A549 (cell line): ENCODE measurements around the gene POLR1B. TPM values are rescaled to one million over a fixed set of nuclear protein-coding genes. Genes with fewer than 3 reads are reported as not detected.

Experiments used
- ATAC-seq, 2 experiments: fragments of 200-7000 bp in 1 of 2; fragments of >200 bp in 1 of 2; cut with Nextera tagmentation in 1 of 2; cut with Tn5 transposase in 1 of 2; 3 replicates each; pipeline versions ENCODE4 v1.8.0 to v1.9.1; 2018 to 2020; ENCODE audit warnings: mild to moderate bottlenecking in 1 of 2, moderate library complexity in 1 of 2
- CTCF ChIA-PET: fragments of 300-600 bp; sonication (Branson Sonifier 250); formaldehyde crosslinking; extraction: SDS; loops from one replicate; lab custom pipeline; 2021; ENCODE audit warnings: antibody characterized with exemption, inconsistent platforms; lab: Yijun Ruan, JAX
- POLR2A ChIA-PET: fragments of 350-600 bp; formaldehyde crosslinking; extraction: SDS; loops from one replicate; lab custom pipeline; 2021; ENCODE audit warnings: antibody characterized with exemption, inconsistent platforms; lab: Yijun Ruan, JAX
- DNase-seq, 2 experiments: peaks; one replicate each; pipeline versions ENCODE4 v3.0.0 to v3.0.0-alpha.2; 2011 to 2016; ENCODE audit warnings: low read depth in 1 of 2, low spot score in 1 of 2
- FAIRE-seq: peaks from 2 replicates; lab custom pipeline; 2011; peaks lifted over from hg19 to GRCh38; lab: Jason Lieb, UNC
- H3K27ac ChIP-seq, 2 experiments: fragments of >200 bp; sonication (Bioruptor Twin); formaldehyde crosslinking; 3 replicates each; pipeline ENCODE4 v1.5.1; 2016 to 2017
- H3K4me1 ChIP-seq: fragments of >200 bp; sonication (Bioruptor Twin); formaldehyde crosslinking; 3 replicates; pipeline ENCODE4 v1.6.1; 2016
- H3K4me2 ChIP-seq: fragments of >200 bp; sonication (Bioruptor Twin); formaldehyde crosslinking; 3 replicates; pipeline ENCODE4 v1.6.1; 2016
- H3K4me3 ChIP-seq: fragments of >200 bp; sonication (Bioruptor Twin); formaldehyde crosslinking; 3 replicates; pipeline ENCODE4 v1.5.1; 2016
- H3K9me3 ChIP-seq: fragments of >200 bp; sonication (Bioruptor Twin); formaldehyde crosslinking; 3 replicates; pipeline ENCODE4 v1.6.1; 2016
- CEBPB ChIP-seq, 2 experiments: fragments of >200 bp in 1 of 2; sonication (Bioruptor Twin) in 1 of 2; formaldehyde crosslinking in 1 of 2; IDR thresholded peaks; 2 replicates each; pipeline ENCODE4 v1.6.1; 2012 to 2016
- CHD2 ChIP-seq: fragments of 150-350 bp; IDR thresholded peaks from 2 replicates; pipeline ENCODE4 v1.6.1; 2014; ENCODE audit warnings: low read length; ENCODE audit not compliant: partially characterized antibody
- CHD4 ChIP-seq: fragments of 200-600 bp; sonication (generic); IDR thresholded peaks from 2 replicates; pipeline ENCODE4 v1.6.1; 2016; ENCODE audit warnings: antibody characterized with exemption, mild to moderate bottlenecking, borderline replicate concordance
- EP300 ChIP-seq, 2 experiments: fragments of >200 bp; sonication (Bioruptor Twin); formaldehyde crosslinking; IDR thresholded peaks; 2 replicates in 1 of 2; 3 replicates in 1 of 2; pipeline ENCODE4 v1.6.1; 2016 to 2017
- ESRRA ChIP-seq: fragments of 150-350 bp; IDR thresholded peaks from 2 replicates; pipeline ENCODE4 v1.6.1; 2014; ENCODE audit warnings: mild to moderate bottlenecking, low read length, borderline replicate concordance
- GATA3 ChIP-seq: IDR thresholded peaks from 2 replicates; pipeline ENCODE4 v1.6.1; 2012; ENCODE audit warnings: borderline replicate concordance
- HEYL ChIP-seq: fragments of 250-450 bp; sonication (Bioruptor Pico); IDR thresholded peaks from 2 replicates; pipeline ENCODE4 v1.8.0; 2021; ENCODE audit warnings: mild to moderate bottlenecking, moderate library complexity
- JUN ChIP-seq, 2 experiments: fragments of >200 bp; sonication (Bioruptor Twin); formaldehyde crosslinking; IDR thresholded peaks; 2 replicates in 1 of 2; 3 replicates in 1 of 2; pipeline ENCODE4 v1.6.1; 2016 to 2017
- JUNB ChIP-seq: fragments of >200 bp; sonication (Bioruptor Twin); formaldehyde crosslinking; IDR thresholded peaks from 2 replicates; pipeline ENCODE4 v1.6.1; 2016
- KDM1A ChIP-seq: fragments of 200-600 bp; sonication (generic); IDR thresholded peaks from 2 replicates; pipeline ENCODE4 v1.6.1; 2016; ENCODE audit warnings: low read depth, mild to moderate bottlenecking
- NR3C1 ChIP-seq: fragments of >200 bp; sonication (Bioruptor Twin); formaldehyde crosslinking; IDR thresholded peaks from 3 replicates; pipeline ENCODE4 v1.6.1; 2017
- RARB ChIP-seq: fragments of 250-450 bp; sonication (Bioruptor Pico); IDR thresholded peaks from 2 replicates; pipeline ENCODE4 v1.8.0; 2021; ENCODE audit warnings: mild to moderate bottlenecking, moderate library complexity
- RFX5 ChIP-seq: fragments of 450-650 bp; IDR thresholded peaks from 2 replicates; pipeline ENCODE4 v1.7.1; 2014; ENCODE audit warnings: antibody characterized with exemption, mild to moderate bottlenecking, moderate library complexity
- SREBF2 ChIP-seq: fragments of 450-650 bp; IDR thresholded peaks from 2 replicates; pipeline ENCODE4 v1.6.1; 2014; ENCODE audit warnings: mild to moderate bottlenecking, moderate library complexity
- TFCP2L1 ChIP-seq: fragments of 250-450 bp; sonication (Bioruptor Pico); IDR thresholded peaks from 2 replicates; pipeline ENCODE4 v1.5.0; 2021; ENCODE audit warnings: mild to moderate bottlenecking
- ZFP36 ChIP-seq: fragments of 450-650 bp; IDR thresholded peaks from 2 replicates; pipeline ENCODE4 v1.6.1; 2014; ENCODE audit warnings: borderline replicate concordance; ENCODE audit not compliant: partially characterized antibody
- ZNF302 ChIP-seq: fragments of 250-450 bp; sonication (Bioruptor Pico); IDR thresholded peaks from 2 replicates; pipeline ENCODE4 v1.9.0; 2021; ENCODE audit warnings: inconsistent platforms, mild to moderate bottlenecking, moderate library complexity
- WGBS: methylation state at CpG from one replicate; pipeline ENCODE4 v1.1.6; 2017; ENCODE audit errors: missing lambda C conversion rate; 5-methylcytosine and 5-hydroxymethylcytosine counted together
- polyA plus RNA-seq, 4 experiments: library from polyadenylated mRNA; depleted of rRNA in 3 of 4; stranded (reverse); fragments of >200 nt; fragmentation: RNase III in 1 of 4; extraction: RNeasy Plus Mini Kit Qiagen cat#74134 plus additional on column Dnase treatment in 1 of 4; gene quantifications; 2 replicates in 3 of 4; 3 replicates in 1 of 4; pipeline ENCODE4 v1.2.3, GENCODE V29; 2011 to 2017
- TF ChIP-seq, protein P1 (sequence below): fragments of >200 bp; sonication (Bioruptor Twin); formaldehyde crosslinking; IDR thresholded peaks from 3 replicates; pipeline ENCODE4 v1.6.1; 2016
- TF ChIP-seq, protein P2 (sequence below): fragments of 200-600 bp; sonication (generic); IDR thresholded peaks from 2 replicates; pipeline ENCODE4 v1.6.1; 2016; ENCODE audit warnings: antibody characterized with exemption, mild to moderate bottlenecking, moderate library complexity
- TF ChIP-seq, protein P3 (sequence below): fragments of 150-350 bp; IDR thresholded peaks from 2 replicates; pipeline ENCODE4 v1.6.1; 2014; ENCODE audit warnings: low read depth, mild to moderate bottlenecking, low read length

Gene POLR1B
- polyA plus RNA-seq, 2 of the 4 experiments (the other 2 are of a cell fraction), result 18.9 to 41.2 TPM

DNA sequence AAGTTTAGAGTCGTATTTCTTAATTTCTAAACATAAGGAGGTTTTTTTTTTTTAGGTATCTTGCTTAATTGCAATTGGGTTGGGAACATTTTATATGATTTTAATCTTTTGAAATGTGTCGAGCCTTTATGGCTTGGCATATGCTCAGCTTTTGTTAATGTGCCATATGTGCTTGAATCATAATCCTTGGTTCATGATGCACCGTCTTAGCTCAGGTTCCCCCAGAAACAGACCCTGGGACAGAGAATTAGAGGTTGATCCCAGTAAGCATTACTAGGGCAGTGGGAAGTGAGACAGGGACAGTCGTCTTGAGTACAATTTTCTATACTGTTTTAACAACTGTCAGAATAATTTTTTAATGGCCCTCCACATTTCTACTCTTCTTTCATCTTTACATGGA is 51.5 kb downstream of the POLR1B start:
- POLR2A ChIA-PET, result interaction anchor here (1.2 kb wide), 1 partner anchor 9 kb away, joined by 3 read pairs; the partner anchor contains the start of gene CHCHD5
- Histone ChIP-seq H3K4me2 (no peak overlapping the region), H3K9me3 (no peaks in the 10 kb centered on the region), H3K4me1 (no peaks in the 10 kb centered on the region), H3K27ac (no peak overlapping the region), H3K4me3 (no peak overlapping the region)
- TF ChIP-seq HEYL (CRISPR knock-in tag) (no peak), EP300 (IDR thresholded peaks at IDR 0.05) (no peak), CEBPB (IDR thresholded peaks at IDR 0.05) (no peak), JUN (IDR thresholded peaks at IDR 0.05) (no peak), RFX5 (no peak), ZFP36 (no peak), ESRRA (no peak), CHD4 (no peak), NR3C1 (no peak), GATA3 (no peak), ZNF302 (CRISPR knock-in tag) (no peak), JUNB (no peak)
- TF ChIP-seq, protein P1, sequence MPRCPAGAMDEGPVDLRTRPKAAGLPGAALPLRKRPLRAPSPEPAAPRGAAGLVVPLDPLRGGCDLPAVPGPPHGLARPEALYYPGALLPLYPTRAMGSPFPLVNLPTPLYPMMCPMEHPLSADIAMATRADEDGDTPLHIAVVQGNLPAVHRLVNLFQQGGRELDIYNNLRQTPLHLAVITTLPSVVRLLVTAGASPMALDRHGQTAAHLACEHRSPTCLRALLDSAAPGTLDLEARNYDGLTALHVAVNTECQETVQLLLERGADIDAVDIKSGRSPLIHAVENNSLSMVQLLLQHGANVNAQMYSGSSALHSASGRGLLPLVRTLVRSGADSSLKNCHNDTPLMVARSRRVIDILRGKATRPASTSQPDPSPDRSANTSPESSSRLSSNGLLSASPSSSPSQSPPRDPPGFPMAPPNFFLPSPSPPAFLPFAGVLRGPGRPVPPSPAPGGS, result no peak
- DNase-seq (no peak), FAIRE-seq (no peak), ATAC-seq (no peak)
- CTCF ChIA-PET, result interaction anchor here (0.6 to 3.7 kb wide), 5 partner anchors 9 to 133 kb away, joined by 3 to 26 read pairs (median 3); partner anchors contain the start of genes NT5DC4 and SLC20A1
- 81% methylated on average over 4 of the region's 4 CpGs for WGBS

GRCh38 chr2:112597537-112598322 is 55.5 kb downstream of the POLR1B start:
- TF ChIP-seq CHD2 (no peak), CEBPB (IDR thresholded peaks at IDR 0.05) (no peak), TFCP2L1 (CRISPR knock-in tag) (no peak), HEYL (CRISPR knock-in tag) (no peak), KDM1A (no peak), SREBF2 (no peak), JUN (IDR thresholded peaks at IDR 0.05) (no peak), RARB (CRISPR knock-in tag) (no peak), CHD4 (no peak)
- TF ChIP-seq, protein P2, sequence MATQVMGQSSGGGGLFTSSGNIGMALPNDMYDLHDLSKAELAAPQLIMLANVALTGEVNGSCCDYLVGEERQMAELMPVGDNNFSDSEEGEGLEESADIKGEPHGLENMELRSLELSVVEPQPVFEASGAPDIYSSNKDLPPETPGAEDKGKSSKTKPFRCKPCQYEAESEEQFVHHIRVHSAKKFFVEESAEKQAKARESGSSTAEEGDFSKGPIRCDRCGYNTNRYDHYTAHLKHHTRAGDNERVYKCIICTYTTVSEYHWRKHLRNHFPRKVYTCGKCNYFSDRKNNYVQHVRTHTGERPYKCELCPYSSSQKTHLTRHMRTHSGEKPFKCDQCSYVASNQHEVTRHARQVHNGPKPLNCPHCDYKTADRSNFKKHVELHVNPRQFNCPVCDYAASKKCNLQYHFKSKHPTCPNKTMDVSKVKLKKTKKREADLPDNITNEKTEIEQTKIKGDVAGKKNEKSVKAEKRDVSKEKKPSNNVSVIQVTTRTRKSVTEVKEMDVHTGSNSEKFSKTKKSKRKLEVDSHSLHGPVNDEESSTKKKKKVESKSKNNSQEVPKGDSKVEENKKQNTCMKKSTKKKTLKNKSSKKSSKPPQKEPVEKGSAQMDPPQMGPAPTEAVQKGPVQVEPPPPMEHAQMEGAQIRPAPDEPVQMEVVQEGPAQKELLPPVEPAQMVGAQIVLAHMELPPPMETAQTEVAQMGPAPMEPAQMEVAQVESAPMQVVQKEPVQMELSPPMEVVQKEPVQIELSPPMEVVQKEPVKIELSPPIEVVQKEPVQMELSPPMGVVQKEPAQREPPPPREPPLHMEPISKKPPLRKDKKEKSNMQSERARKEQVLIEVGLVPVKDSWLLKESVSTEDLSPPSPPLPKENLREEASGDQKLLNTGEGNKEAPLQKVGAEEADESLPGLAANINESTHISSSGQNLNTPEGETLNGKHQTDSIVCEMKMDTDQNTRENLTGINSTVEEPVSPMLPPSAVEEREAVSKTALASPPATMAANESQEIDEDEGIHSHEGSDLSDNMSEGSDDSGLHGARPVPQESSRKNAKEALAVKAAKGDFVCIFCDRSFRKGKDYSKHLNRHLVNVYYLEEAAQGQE, result no peak
- TF ChIP-seq, protein P3, sequence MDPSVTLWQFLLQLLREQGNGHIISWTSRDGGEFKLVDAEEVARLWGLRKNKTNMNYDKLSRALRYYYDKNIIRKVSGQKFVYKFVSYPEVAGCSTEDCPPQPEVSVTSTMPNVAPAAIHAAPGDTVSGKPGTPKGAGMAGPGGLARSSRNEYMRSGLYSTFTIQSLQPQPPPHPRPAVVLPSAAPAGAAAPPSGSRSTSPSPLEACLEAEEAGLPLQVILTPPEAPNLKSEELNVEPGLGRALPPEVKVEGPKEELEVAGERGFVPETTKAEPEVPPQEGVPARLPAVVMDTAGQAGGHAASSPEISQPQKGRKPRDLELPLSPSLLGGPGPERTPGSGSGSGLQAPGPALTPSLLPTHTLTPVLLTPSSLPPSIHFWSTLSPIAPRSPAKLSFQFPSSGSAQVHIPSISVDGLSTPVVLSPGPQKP, result no peak
- no peak overlapping the region for H3K27ac ChIP-seq
- 92% methylated on average over 10 of the region's 10 CpGs for WGBS
- ATAC-seq, result no peak
- H3K9me3 ChIP-seq, result no peaks in the 10 kb centered on the region
- no peak overlapping the region for H3K4me3 ChIP-seq
- ChIA-PET POLR2A (no interaction called here), CTCF (interaction anchor here (0.6 to 11.9 kb wide), 6 partner anchors 12 to 361 kb away, joined by 3 to 230 read pairs (median 42); partner anchors contain the start of genes CHCHD5, NT5DC4 and SLC20A1)
- H3K4me1 ChIP-seq, result peaks cover 12% of the 10 kb centered on the region
- no peak overlapping the region for H3K4me2 ChIP-seq
- DNase-seq, result no peak
- no peak for FAIRE-seq
